Sigmoid colon (tissue), 4 donors: ENCODE results near the gene TRPM2.

Experiments
- POLR2A ChIP-seq, 2 donors: fragments of 450-650 bp; IDR thresholded peaks; one replicate each; pipeline ENCODE4 v1.6.1; 2016; ENCODE audit warnings: antibody characterized with exemption in 2 of 2, mild to moderate bottlenecking in 2 of 2, moderate library complexity in 2 of 2
- POLR2AphosphoS5 ChIP-seq, 4 donors: sonication (generic); formaldehyde crosslinking; IDR thresholded peaks; one replicate each; pipeline ENCODE4 v1.6.1; 2017; ENCODE audit warnings: antibody characterized with exemption in 4 of 4
- TF ChIP-seq, protein P1 (sequence below), 4 experiments: fragments of 450-650 bp in 3 of 4; fragments of 200-600 bp in 1 of 4; IDR thresholded peaks; one replicate each; pipeline ENCODE4 v1.5.1; 2016 to 2019; ENCODE audit warnings: antibody characterized with exemption in 4 of 4, mild to moderate bottlenecking in 3 of 4, moderate library complexity in 2 of 4

DNA sequence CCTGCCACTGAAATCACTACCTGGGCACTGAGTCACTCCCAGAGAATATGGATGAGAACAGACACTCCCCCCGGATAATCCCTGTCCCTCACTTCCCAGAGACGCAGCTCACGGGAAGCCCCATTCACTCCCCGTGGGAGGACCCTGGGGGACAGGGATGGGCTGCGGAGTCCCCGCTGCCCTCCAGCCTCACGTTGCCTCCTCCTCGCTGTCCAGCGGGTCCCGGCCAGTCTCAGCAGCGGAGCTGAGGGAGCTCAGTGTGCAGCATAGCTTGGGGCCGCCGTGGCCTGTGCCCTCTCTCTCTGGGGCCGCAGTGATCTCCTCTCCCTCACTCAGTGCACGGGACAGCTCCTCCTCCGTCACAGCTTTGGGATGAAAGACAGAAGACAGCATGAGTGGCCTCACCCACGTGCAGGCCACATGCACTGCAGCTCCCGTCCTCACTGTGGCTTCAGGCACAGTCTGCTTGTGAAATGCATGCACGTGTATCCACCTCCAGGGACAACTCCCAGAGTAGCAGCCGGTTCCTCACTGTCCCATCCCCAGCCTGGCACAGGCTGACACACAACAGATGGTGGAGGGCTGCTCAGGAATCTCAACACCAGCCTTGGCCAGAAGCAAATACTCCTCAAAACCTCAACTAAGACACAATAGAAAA lies 21.6 kb upstream of the TRPM2 start:
- TF ChIP-seq, protein P1, sequence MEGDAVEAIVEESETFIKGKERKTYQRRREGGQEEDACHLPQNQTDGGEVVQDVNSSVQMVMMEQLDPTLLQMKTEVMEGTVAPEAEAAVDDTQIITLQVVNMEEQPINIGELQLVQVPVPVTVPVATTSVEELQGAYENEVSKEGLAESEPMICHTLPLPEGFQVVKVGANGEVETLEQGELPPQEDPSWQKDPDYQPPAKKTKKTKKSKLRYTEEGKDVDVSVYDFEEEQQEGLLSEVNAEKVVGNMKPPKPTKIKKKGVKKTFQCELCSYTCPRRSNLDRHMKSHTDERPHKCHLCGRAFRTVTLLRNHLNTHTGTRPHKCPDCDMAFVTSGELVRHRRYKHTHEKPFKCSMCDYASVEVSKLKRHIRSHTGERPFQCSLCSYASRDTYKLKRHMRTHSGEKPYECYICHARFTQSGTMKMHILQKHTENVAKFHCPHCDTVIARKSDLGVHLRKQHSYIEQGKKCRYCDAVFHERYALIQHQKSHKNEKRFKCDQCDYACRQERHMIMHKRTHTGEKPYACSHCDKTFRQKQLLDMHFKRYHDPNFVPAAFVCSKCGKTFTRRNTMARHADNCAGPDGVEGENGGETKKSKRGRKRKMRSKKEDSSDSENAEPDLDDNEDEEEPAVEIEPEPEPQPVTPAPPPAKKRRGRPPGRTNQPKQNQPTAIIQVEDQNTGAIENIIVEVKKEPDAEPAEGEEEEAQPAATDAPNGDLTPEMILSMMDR (IDR thresholded peaks at IDR 0.05), result no peak
- TF ChIP-seq POLR2A (IDR thresholded peaks at IDR 0.05) (no peak), POLR2AphosphoS5 (IDR thresholded peaks at IDR 0.05) (no peak)
